ENCODE data around the gene PHACTR1.

GRCh38 chr6:13278991-13279390 is 562.4 kb downstream of the PHACTR1 start:
- TF ChIP-seq EZH2 (IDR thresholded peaks at IDR 0.05; ENCODE audit: insufficient read depth, poor library complexity, severe bottlenecking) (no peak), EZH2phosphoT487 (IDR thresholded peaks at IDR 0.05; ENCODE audit: insufficient read depth, low read depth) (peak; percentile 100)

Data from GM23248 (cell line).